Prostate gland (tissue), 2 donors: Measurements from ENCODE around the gene LIME1. TPM values are rescaled to one million over a fixed set of nuclear protein-coding genes. Genes with fewer than 3 reads are reported as not detected.

Experiments
- DNase-seq: peaks from one replicate; pipeline ENCODE4 v3.0.0-alpha.2; 2019; ENCODE audit warnings: low spot score
- H3K27ac ChIP-seq, 2 donors: fragments of 200-600 bp; sonication (generic); 2 replicates each; pipeline ENCODE4 v1.5.1; 2017 to 2019
- H3K27me3 ChIP-seq: fragments of 200-600 bp; sonication (generic); replicated peaks from 2 replicates; pipeline ENCODE4 v1.5.1; 2019; ENCODE audit not compliant: insufficient read depth
- H3K36me3 ChIP-seq, 2 donors: fragments of 200-600 bp; sonication (generic); 1 replicate in 1 of 2; 2 replicates in 1 of 2; pipeline versions ENCODE4 v1.5.1 to v1.8.1; 2017 to 2019
- H3K4me1 ChIP-seq: fragments of 200-600 bp; sonication (generic); replicated peaks from 2 replicates; pipeline ENCODE4 v1.5.1; 2019
- H3K4me3 ChIP-seq, 2 donors: fragments of 200-600 bp; sonication (generic); 2 replicates each; pipeline ENCODE4 v1.5.1; 2017 to 2019
- H3K9me3 ChIP-seq: fragments of 200-600 bp; sonication (generic); 2 replicates; pipeline ENCODE4 v1.5.1; 2017
- CTCF ChIP-seq, 4 experiments: fragments of 200-600 bp in 2 of 4; fragments of 450-650 bp in 2 of 4; sonication (generic) in 2 of 4; IDR thresholded peaks; 1 replicate in 3 of 4; 2 replicates in 1 of 4; pipeline ENCODE4 v1.5.1; 2016 to 2019; ENCODE audit warnings: antibody characterized with exemption in 4 of 4, mild to moderate bottlenecking in 2 of 4, moderate library complexity in 2 of 4
- POLR2A ChIP-seq: fragments of 450-650 bp; IDR thresholded peaks from one replicate; pipeline ENCODE4 v1.6.1; 2016; ENCODE audit warnings: antibody characterized with exemption, mild to moderate bottlenecking
- POLR2AphosphoS5 ChIP-seq: sonication (generic); formaldehyde crosslinking; IDR thresholded peaks from one replicate; pipeline ENCODE4 v1.6.1; 2017; ENCODE audit warnings: antibody characterized with exemption
- WGBS: methylation state at CpG from one replicate; pipeline ENCODE4 v1.1.5; 2018; 5-methylcytosine and 5-hydroxymethylcytosine counted together
- intact Hi-C: fragments of 100-400 bp; cut with DNase I; formaldehyde crosslinking; loops from one replicate; pipeline ENCODE4 v1.14.2; 2022
- total RNA-seq, 2 donors: library from RNA; depleted of rRNA; stranded (reverse); fragments of >200 nt; gene quantifications; one replicate each; pipeline ENCODE4 v1.1.0, GENCODE V29; 2016

The LIME1 gene
- total RNA-seq, 2 donors from 2014 or later = 35.0 to 44.4 TPM

- TF ChIP-seq CTCF (IDR thresholded peaks at IDR 0.05) = no peak
- TF ChIP-seq POLR2A = no peak
- no peak for TF ChIP-seq POLR2AphosphoS5
- intact Hi-C loops = loop anchor here (10.0 kb wide), 1 partner anchor 217 kb away; the partner anchor contains the start of gene ZNF512B
- H3K9me3 ChIP-seq = no peaks in the 10 kb centered on the region
- H3K27ac ChIP-seq = no peak overlapping the region
- H3K4me1 ChIP-seq = peaks cover 6% of the 10 kb centered on the region
- H3K27me3 ChIP-seq = no peaks in the 10 kb centered on the region
- 81% methylated on average over 9 of the region's 13 CpGs for WGBS
- DNase-seq = no peak
- no peaks in the 10 kb centered on the region for H3K36me3 ChIP-seq
- H3K4me3 ChIP-seq = no peak overlapping the region
Observed at GRCh38 chr20:63747622-63748069, 11.2 kb downstream of the LIME1 start.

- 79% methylated on average over 19 of the region's 20 CpGs for WGBS
- intact Hi-C loops = loop anchor here (10.0 kb wide), 1 partner anchor 216 kb away; the partner anchor contains the start of gene ZNF512B
Observed at GRCh38 chr20:63748070-63748933, 11.8 kb downstream of the LIME1 start.

GRCh38 chr20:63748934-63749270, 12.4 kb downstream of the LIME1 start:
- Histone ChIP-seq H3K36me3 (no peaks in the 10 kb centered on the region), H3K9me3 (no peaks in the 10 kb centered on the region), H3K27me3 (no peaks in the 10 kb centered on the region), H3K4me3 (no peak overlapping the region), H3K4me1 (no peaks in the 10 kb centered on the region), H3K27ac (no peak overlapping the region)
- intact Hi-C loops = loop anchor here (10.0 kb wide), 1 partner anchor 216 kb away; the partner anchor contains the start of gene ZNF512B
- TF ChIP-seq CTCF (IDR thresholded peaks at IDR 0.05) = no peak
- TF ChIP-seq POLR2A = no peak
- no peak for TF ChIP-seq POLR2AphosphoS5
- WGBS = 91% methylated on average over 11 of the region's 11 CpGs
- no peak for DNase-seq

More at GRCh38 chr20:63748070-63748933, 11.8 kb downstream of the LIME1 start:
- DNase-seq = no peak
- TF ChIP-seq POLR2AphosphoS5 (no peak), POLR2A (no peak), CTCF (IDR thresholded peaks at IDR 0.05) (no peak)
- H3K4me3 ChIP-seq = no peak overlapping the region
- H3K27me3 ChIP-seq = no peaks in the 10 kb centered on the region
- H3K27ac ChIP-seq = no peak overlapping the region
- H3K4me1 ChIP-seq = no peaks in the 10 kb centered on the region
- H3K9me3 ChIP-seq = no peaks in the 10 kb centered on the region
- H3K36me3 ChIP-seq = no peaks in the 10 kb centered on the region

GRCh38 chr20:63749597-63750508, 13.4 kb downstream of the LIME1 start:
- TF ChIP-seq CTCF (IDR thresholded peaks at IDR 0.05) (no peak), POLR2A (no peak), POLR2AphosphoS5 (no peak)
- WGBS = 93% methylated on average over 16 of the region's 16 CpGs
- no peak overlapping the region for H3K27ac ChIP-seq
- H3K36me3 ChIP-seq = no peaks in the 10 kb centered on the region
- H3K4me1 ChIP-seq = no peaks in the 10 kb centered on the region
- no peaks in the 10 kb centered on the region for H3K27me3 ChIP-seq
- intact Hi-C loops = loop anchor here (10.0 kb wide), 1 partner anchor 215 kb away; the partner anchor contains the start of gene ZNF512B
- H3K4me3 ChIP-seq = no peak overlapping the region
- no peaks in the 10 kb centered on the region for H3K9me3 ChIP-seq
- no peak for DNase-seq
